HL-60 (cell line): Measurements from ENCODE around the gene PNMA8B.

ENCODE experiments used
- CTCF ChIP-seq: IDR thresholded peaks from one replicate; pipeline ENCODE4 v1.5.1; 2011; ENCODE audit warnings: low read length, control low read depth, inconsistent platforms; ENCODE audit not compliant: insufficient read depth
- GABPA ChIP-seq: IDR thresholded peaks from 2 replicates; pipeline ENCODE4 v1.6.1; 2012; ENCODE audit warnings: low read depth
- POLR2AphosphoS5 ChIP-seq: IDR thresholded peaks from 2 replicates; pipeline ENCODE4 v1.6.1; 2012; ENCODE audit warnings: low read depth
- REST ChIP-seq: IDR thresholded peaks from 2 replicates; pipeline ENCODE4 v1.6.1; 2012; ENCODE audit warnings: low read depth; ENCODE audit not compliant: insufficient replicate concordance
- SPI1 ChIP-seq: IDR thresholded peaks from 2 replicates; pipeline ENCODE4 v1.6.1; 2012; ENCODE audit warnings: low read depth, mild to moderate bottlenecking, borderline replicate concordance

- TF ChIP-seq REST (no peak), CTCF (no peak), GABPA (no peak), POLR2AphosphoS5 (no peak), SPI1 (no peak)
Measured at GRCh38 chr19:46503848-46504453, 8.3 kb upstream of the PNMA8B start.
